ENCODE data around the gene MICAL3.

Gene MICAL3

DNA sequence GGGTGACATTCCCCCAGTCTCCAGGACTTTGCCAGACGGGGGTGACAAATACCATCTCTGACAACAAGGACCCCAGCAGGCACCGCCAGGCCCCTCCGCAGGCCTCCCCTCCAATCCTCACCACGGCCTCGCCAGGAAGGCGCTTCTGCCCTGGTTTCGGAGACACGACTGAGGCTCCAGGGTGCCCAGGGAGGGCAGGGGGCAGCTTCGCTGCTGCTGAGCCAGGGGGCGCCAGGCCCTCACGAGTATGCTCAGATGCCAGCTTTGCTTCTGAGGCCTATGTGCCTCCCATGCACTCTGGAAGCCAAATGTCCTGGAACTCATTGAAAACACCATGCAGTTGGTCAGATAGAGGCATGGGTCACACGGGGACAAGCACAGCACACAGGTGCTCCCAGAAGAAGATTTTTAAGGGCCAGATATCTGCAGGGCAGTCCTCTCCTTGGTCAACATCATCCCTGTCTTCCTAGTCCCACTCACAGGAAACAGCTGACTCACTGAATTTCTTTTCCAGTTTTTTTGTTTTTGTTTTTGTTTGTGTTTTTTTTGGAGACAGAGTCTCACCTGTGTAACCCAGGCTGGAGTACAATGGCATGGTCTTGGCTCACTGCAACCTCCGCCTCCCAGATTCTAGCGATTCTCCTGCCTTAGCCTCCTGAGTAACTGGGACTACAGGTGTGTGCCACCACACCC is 270.0 kb downstream of the MICAL3 start:
- Mint-ChIP-seq H3K27ac (no peak overlapping the region), H3K4me3 (no peak overlapping the region), H3K9me3 (no peaks in the 10 kb centered on the region), H3K4me1 (ENCODE audit: low read depth) (peaks cover 8% of the 10 kb centered on the region), H3K27me3 (no peaks in the 10 kb centered on the region), H3K36me3 (ENCODE audit: low read depth) (no peaks in the 10 kb centered on the region)
- DNase-seq, result no peak

DNA sequence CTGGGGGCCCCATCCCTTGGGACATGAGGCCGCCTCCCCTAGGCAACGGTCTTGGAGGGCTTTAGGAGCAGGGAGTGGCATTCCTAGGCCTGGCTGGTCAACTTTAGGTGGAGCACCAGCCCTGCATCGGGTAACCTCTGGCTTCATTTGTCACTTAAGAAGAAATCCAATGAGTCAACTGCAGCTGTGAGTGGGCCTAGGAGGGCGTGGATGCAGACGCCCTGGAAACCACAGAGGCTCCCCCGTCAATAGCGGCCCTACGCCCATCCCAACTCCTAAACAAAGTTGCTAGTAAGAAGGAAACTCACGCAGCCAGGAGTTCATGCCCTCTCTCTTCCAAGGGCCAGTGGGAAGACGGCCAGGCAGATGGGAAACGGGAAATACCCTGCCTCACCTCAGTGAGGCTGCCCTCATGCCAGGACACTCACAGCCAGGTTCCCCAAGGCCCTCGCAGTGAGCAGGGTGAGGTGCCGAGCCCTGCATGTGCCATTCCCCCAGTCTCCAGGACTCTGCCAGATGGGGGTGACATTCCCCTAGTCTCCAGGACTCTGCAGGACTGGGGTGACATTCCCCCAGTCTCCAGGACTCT is 270.9 kb downstream of the MICAL3 start:
- Mint-ChIP-seq H3K36me3 (ENCODE audit: low read depth) (no peaks in the 10 kb centered on the region), H3K4me3 (no peak overlapping the region), H3K4me1 (ENCODE audit: low read depth) (peaks cover 8% of the 10 kb centered on the region), H3K27me3 (no peaks in the 10 kb centered on the region), H3K9me3 (no peaks in the 10 kb centered on the region), H3K27ac (no peak overlapping the region)
- DNase-seq, result no peak

GRCh38 chr22:17751596-17751995 is 272.8 kb downstream of the MICAL3 start:
- H3K36me3 Mint-ChIP-seq (ENCODE audit: low read depth), result peaks cover 3% of the 10 kb centered on the region
- no peaks in the 10 kb centered on the region for H3K27me3 Mint-ChIP-seq
- H3K9me3 Mint-ChIP-seq, result no peaks in the 10 kb centered on the region
- no peak for DNase-seq
- no peak overlapping the region for H3K4me3 Mint-ChIP-seq
- peaks cover 8% of the 10 kb centered on the region for H3K4me1 Mint-ChIP-seq (ENCODE audit: low read depth)
- no peak overlapping the region for H3K27ac Mint-ChIP-seq

- H3K27me3 Mint-ChIP-seq, result no peaks in the 10 kb centered on the region
- H3K36me3 Mint-ChIP-seq (ENCODE audit: low read depth), result peaks cover 3% of the 10 kb centered on the region
- DNase-seq, result no peak
- peaks cover 7% of the 10 kb centered on the region for H3K4me1 Mint-ChIP-seq (ENCODE audit: low read depth)
- H3K27ac Mint-ChIP-seq, result no peak overlapping the region
- H3K4me3 Mint-ChIP-seq, result no peak overlapping the region
- no peaks in the 10 kb centered on the region for H3K9me3 Mint-ChIP-seq
These were observed 274.6 kb downstream of the MICAL3 start for GRCh38 chr22:17749605-17750395.

- Mint-ChIP-seq H3K4me3 (no peak overlapping the region), H3K36me3 (ENCODE audit: low read depth) (peaks cover 7% of the 10 kb centered on the region), H3K27ac (no peak overlapping the region), H3K4me1 (ENCODE audit: low read depth) (peaks cover 9% of the 10 kb centered on the region), H3K27me3 (no peaks in the 10 kb centered on the region), H3K9me3 (no peaks in the 10 kb centered on the region)
- DNase-seq, result no peak
These were observed 275.6 kb downstream of the MICAL3 start for GRCh38 chr22:17748555-17749353.

GRCh38 chr22:17746916-17747315 is 277.4 kb downstream of the MICAL3 start:
- Mint-ChIP-seq H3K36me3 (ENCODE audit: low read depth) (peaks cover 12% of the 10 kb centered on the region), H3K4me3 (no peak overlapping the region), H3K9me3 (no peaks in the 10 kb centered on the region), H3K27ac (no peak overlapping the region), H3K4me1 (ENCODE audit: low read depth) (peaks cover 6% of the 10 kb centered on the region), H3K27me3 (no peaks in the 10 kb centered on the region)
- DNase-seq, result no peak

DNA sequence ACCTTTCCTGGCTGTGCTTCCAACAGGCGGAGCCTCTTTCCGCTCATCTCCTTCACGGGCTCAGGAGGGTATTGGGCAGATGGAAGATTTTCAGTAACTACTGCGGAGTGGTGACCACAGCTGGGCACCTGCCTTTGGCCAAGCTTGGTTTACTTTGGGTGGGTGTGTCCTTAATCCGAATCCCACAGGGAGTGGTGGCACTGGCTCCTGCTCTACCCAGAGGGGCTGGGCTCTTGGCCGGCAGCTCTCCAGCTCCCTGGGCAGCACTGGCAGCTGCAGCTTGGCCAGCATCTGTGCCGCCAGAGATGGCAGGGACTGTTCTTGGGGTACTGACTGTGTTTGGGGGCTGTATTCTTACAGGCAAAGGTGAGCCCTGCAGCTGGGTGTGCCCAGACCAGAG is 279.9 kb downstream of the MICAL3 start:
- H3K36me3 Mint-ChIP-seq (ENCODE audit: low read depth), result peaks cover 19% of the 10 kb centered on the region
- H3K27me3 Mint-ChIP-seq, result no peaks in the 10 kb centered on the region
- no peak for DNase-seq
- H3K9me3 Mint-ChIP-seq, result no peaks in the 10 kb centered on the region
- no peak overlapping the region for H3K27ac Mint-ChIP-seq
- no peak overlapping the region for H3K4me3 Mint-ChIP-seq
- peaks cover 6% of the 10 kb centered on the region for H3K4me1 Mint-ChIP-seq (ENCODE audit: low read depth)

DNA sequence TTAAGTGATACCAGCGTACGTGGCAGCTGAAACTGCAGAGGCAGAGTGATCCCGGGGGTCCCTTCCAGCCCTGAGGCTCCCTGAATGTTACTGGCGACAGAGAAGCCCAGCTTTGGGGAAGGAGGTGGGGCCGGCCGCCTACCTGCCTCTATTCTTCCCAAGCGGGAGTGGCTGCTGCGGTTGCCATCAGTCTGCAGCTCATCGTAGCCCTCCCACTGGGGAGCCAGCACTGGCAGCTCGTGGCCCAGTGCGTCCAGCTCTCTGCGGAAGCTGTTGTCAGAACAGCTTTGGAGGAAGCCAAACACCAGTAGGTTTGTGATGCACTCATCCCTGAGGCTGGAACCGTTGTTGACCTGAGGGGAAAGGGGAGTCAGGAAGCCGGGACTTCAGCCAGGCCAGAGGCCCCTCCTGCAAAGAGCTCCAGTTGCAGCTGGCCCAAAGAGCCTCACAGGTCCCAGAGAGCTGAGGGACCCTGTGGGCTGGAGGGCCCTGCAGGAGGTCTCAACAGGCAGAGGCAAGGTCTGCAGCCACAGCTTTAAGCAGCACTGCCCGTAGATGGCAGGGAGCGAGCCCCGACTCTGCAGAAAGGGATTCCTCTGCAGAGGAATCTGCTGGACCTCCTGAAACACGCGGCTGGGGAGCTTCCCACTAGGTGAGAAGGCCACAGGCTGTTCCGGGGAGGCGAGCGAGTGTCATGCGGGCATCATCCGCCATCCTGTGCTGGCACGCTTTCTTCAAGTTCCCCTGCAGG is 280.5 kb downstream of the MICAL3 start:
- no peak for DNase-seq

GRCh38 chr22:17742527-17742902 is 281.8 kb downstream of the MICAL3 start:
- Mint-ChIP-seq H3K27me3 (no peaks in the 10 kb centered on the region), H3K36me3 (ENCODE audit: low read depth) (peaks cover 36% of the 10 kb centered on the region), H3K4me3 (no peak overlapping the region), H3K4me1 (ENCODE audit: low read depth) (peaks cover 6% of the 10 kb centered on the region), H3K27ac (no peak overlapping the region), H3K9me3 (no peaks in the 10 kb centered on the region)
- peak; percentile 82 for DNase-seq

More for the DNA sequence above, 280.5 kb downstream of the MICAL3 start:
- H3K27ac Mint-ChIP-seq, result no peak overlapping the region
- H3K4me3 Mint-ChIP-seq, result no peak overlapping the region
- no peaks in the 10 kb centered on the region for H3K9me3 Mint-ChIP-seq
- H3K4me1 Mint-ChIP-seq (ENCODE audit: low read depth), result peaks cover 6% of the 10 kb centered on the region
- H3K27me3 Mint-ChIP-seq, result no peaks in the 10 kb centered on the region
- peaks cover 24% of the 10 kb centered on the region for H3K36me3 Mint-ChIP-seq (ENCODE audit: low read depth)

DNA sequence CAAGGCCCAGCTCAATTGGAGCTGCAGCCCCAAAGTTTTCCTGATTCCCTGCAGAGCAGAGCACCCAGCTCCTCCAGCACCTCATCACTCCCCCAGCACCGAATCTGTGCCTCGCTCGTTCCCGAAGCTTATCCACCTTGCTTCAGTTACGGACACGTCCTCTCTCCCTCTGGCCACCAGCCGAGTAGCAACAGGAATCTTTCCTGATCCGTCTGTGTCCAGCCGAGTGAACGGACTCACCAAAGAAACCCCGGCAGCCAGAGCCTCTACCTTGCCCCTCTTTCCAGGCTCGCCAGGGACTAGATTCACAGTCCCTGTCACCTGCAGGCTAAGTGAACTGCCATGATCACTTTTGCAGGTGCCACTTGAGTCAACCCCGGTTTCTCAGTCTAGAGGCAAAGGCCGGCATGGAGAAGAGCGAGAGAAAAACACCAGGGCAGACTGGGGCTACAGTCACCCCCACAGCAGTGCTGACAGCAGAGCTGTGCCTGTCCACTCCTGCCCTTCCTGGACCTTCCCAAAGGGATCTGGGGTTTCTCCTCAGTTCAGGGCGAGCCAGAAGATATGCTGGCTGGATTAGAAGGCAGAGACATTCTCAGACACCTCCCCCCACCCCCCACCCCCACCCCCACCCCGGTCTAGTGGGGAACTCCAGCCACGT is 282.4 kb downstream of the MICAL3 start:
- no peak overlapping the region for H3K27ac Mint-ChIP-seq
- no peak overlapping the region for H3K4me3 Mint-ChIP-seq
- H3K9me3 Mint-ChIP-seq, result no peaks in the 10 kb centered on the region
- DNase-seq, result no peak
- H3K36me3 Mint-ChIP-seq (ENCODE audit: low read depth), result peaks cover 40% of the 10 kb centered on the region
- no peaks in the 10 kb centered on the region for H3K27me3 Mint-ChIP-seq
- H3K4me1 Mint-ChIP-seq (ENCODE audit: low read depth), result peaks cover 6% of the 10 kb centered on the region

- no peak for DNase-seq
- peaks cover 9% of the 10 kb centered on the region for H3K4me1 Mint-ChIP-seq (ENCODE audit: low read depth)
- H3K27me3 Mint-ChIP-seq, result no peaks in the 10 kb centered on the region
- no peak overlapping the region for H3K4me3 Mint-ChIP-seq
- H3K36me3 Mint-ChIP-seq (ENCODE audit: low read depth), result peaks cover 54% of the 10 kb centered on the region
- no peaks in the 10 kb centered on the region for H3K9me3 Mint-ChIP-seq
- no peak overlapping the region for H3K27ac Mint-ChIP-seq
These were observed 285.0 kb downstream of the MICAL3 start for GRCh38 chr22:17739196-17739975.

GRCh38 chr22:17738386-17739128 is 285.8 kb downstream of the MICAL3 start:
- H3K27ac Mint-ChIP-seq, result no peak overlapping the region
- no peaks in the 10 kb centered on the region for H3K9me3 Mint-ChIP-seq
- peaks cover 18% of the 10 kb centered on the region for H3K4me1 Mint-ChIP-seq (ENCODE audit: low read depth)
- no peaks in the 10 kb centered on the region for H3K27me3 Mint-ChIP-seq
- peaks cover 62% of the 10 kb centered on the region for H3K36me3 Mint-ChIP-seq (ENCODE audit: low read depth)
- H3K4me3 Mint-ChIP-seq, result no peak overlapping the region
- no peak for DNase-seq
